Measurements from ENCODE around the gene C1QTNF1. TPM values are rescaled to one million over a fixed set of nuclear protein-coding genes. Genes with fewer than 3 reads are reported as not detected.

Gene C1QTNF1
- total RNA-seq, 1 donor from 2014 or later, result 0.26 TPM

- H3K9me3 Mint-ChIP-seq (ENCODE audit: unreplicated experiment), result no peaks in the 10 kb centered on the region
- H3K27ac Mint-ChIP-seq (ENCODE audit: unreplicated experiment), result no peak overlapping the region
- TF ChIP-seq CTCF (IDR thresholded peaks at IDR 0.05; ENCODE audit: unreplicated experiment), result no peak
- DNase-seq (ENCODE audit: low spot score), result no peak
- no peaks in the 10 kb centered on the region for H3K36me3 Mint-ChIP-seq (ENCODE audit: low read depth, unreplicated experiment)
- H3K4me3 Mint-ChIP-seq (ENCODE audit: unreplicated experiment), result no peak overlapping the region
- peaks cover 2% of the 10 kb centered on the region for H3K27me3 Mint-ChIP-seq (ENCODE audit: unreplicated experiment)
- H3K4me1 Mint-ChIP-seq (ENCODE audit: unreplicated experiment), result peaks cover 13% of the 10 kb centered on the region
Observed at GRCh38 chr17:78985395-78985794, 38.6 kb upstream of the C1QTNF1 start.

GRCh38 chr17:78986048-78986648 is 37.8 kb upstream of the C1QTNF1 start:
- Mint-ChIP-seq H3K27ac (ENCODE audit: unreplicated experiment) (peak overlapping the region; percentile 94), H3K27me3 (ENCODE audit: unreplicated experiment) (peaks cover 2% of the 10 kb centered on the region), H3K4me1 (ENCODE audit: unreplicated experiment) (peaks cover 13% of the 10 kb centered on the region), H3K9me3 (ENCODE audit: unreplicated experiment) (no peaks in the 10 kb centered on the region), H3K4me3 (ENCODE audit: unreplicated experiment) (peak overlapping the region; percentile 9), H3K36me3 (ENCODE audit: low read depth, unreplicated experiment) (no peaks in the 10 kb centered on the region)
- TF ChIP-seq CTCF (IDR thresholded peaks at IDR 0.05; ENCODE audit: unreplicated experiment), result no peak
- no peak for DNase-seq (ENCODE audit: low spot score)

GRCh38 chr17:78986649-78987328 is 37.2 kb upstream of the C1QTNF1 start:
- Mint-ChIP-seq H3K36me3 (ENCODE audit: low read depth, unreplicated experiment) (no peaks in the 10 kb centered on the region), H3K27me3 (ENCODE audit: unreplicated experiment) (peaks cover 2% of the 10 kb centered on the region), H3K4me3 (ENCODE audit: unreplicated experiment) (peak overlapping the region; percentile 9), H3K9me3 (ENCODE audit: unreplicated experiment) (no peaks in the 10 kb centered on the region), H3K4me1 (ENCODE audit: unreplicated experiment) (peaks cover 13% of the 10 kb centered on the region), H3K27ac (ENCODE audit: unreplicated experiment) (peak overlapping the region; percentile 94)
- DNase-seq (ENCODE audit: low spot score), result peak; percentile 23
- TF ChIP-seq CTCF (IDR thresholded peaks at IDR 0.05; ENCODE audit: unreplicated experiment), result no peak

- Mint-ChIP-seq H3K4me1 (ENCODE audit: unreplicated experiment) (peaks cover 13% of the 10 kb centered on the region), H3K27ac (ENCODE audit: unreplicated experiment) (no peak overlapping the region), H3K27me3 (ENCODE audit: unreplicated experiment) (peaks cover 2% of the 10 kb centered on the region), H3K4me3 (ENCODE audit: unreplicated experiment) (no peak overlapping the region), H3K9me3 (ENCODE audit: unreplicated experiment) (no peaks in the 10 kb centered on the region), H3K36me3 (ENCODE audit: low read depth, unreplicated experiment) (peaks cover 7% of the 10 kb centered on the region)
- no peak for DNase-seq (ENCODE audit: low spot score)
- no peak for TF ChIP-seq CTCF (IDR thresholded peaks at IDR 0.05; ENCODE audit: unreplicated experiment)
Observed at GRCh38 chr17:78988152-78988551, 35.8 kb upstream of the C1QTNF1 start.

- Mint-ChIP-seq H3K27me3 (ENCODE audit: unreplicated experiment) (peaks cover 2% of the 10 kb centered on the region), H3K27ac (ENCODE audit: unreplicated experiment) (no peak overlapping the region), H3K4me3 (ENCODE audit: unreplicated experiment) (no peak overlapping the region), H3K4me1 (ENCODE audit: unreplicated experiment) (peaks cover 13% of the 10 kb centered on the region), H3K36me3 (ENCODE audit: low read depth, unreplicated experiment) (peaks cover 13% of the 10 kb centered on the region), H3K9me3 (ENCODE audit: unreplicated experiment) (no peaks in the 10 kb centered on the region)
- no peak for TF ChIP-seq CTCF (IDR thresholded peaks at IDR 0.05; ENCODE audit: unreplicated experiment)
- no peak for DNase-seq (ENCODE audit: low spot score)
Observed at GRCh38 chr17:78990349-78991016, 33.5 kb upstream of the C1QTNF1 start.
